AG04450 (cell line): ENCODE data around the gene VIL1. TPM values are rescaled to one million over a fixed set of nuclear protein-coding genes. Genes with fewer than 3 reads are reported as not detected.

Source experiments
- CTCF ChIA-PET: fragments of 300-600, 350-600 bp; formaldehyde crosslinking; extraction: SDS; loops from one replicate; lab custom pipeline; 2022; ENCODE audit warnings: antibody characterized with exemption, inconsistent platforms; lab: Charles Lee
- POLR2A ChIA-PET: fragments of 350-600 bp; formaldehyde crosslinking; extraction: SDS; loops from one replicate; lab custom pipeline; 2021; ENCODE audit warnings: antibody characterized with exemption, inconsistent platforms; lab: Yijun Ruan, JAX
- DNase-seq: peaks from one replicate; pipeline ENCODE4 v3.0.0-alpha.2; 2011; ENCODE audit warnings: low read depth, low spot score
- H3K27ac ChIP-seq: one replicate; pipeline ENCODE4 v1.5.1; 2012; ENCODE audit warnings: low read depth, low read length, control low read depth
- H3K27me3 ChIP-seq: one replicate; pipeline ENCODE4 v1.6.0; 2012; ENCODE audit warnings: low read length; ENCODE audit not compliant: control insufficient read depth, insufficient read depth
- H3K4me3 ChIP-seq: 2 replicates; pipeline ENCODE4 v1.5.1; 2011; ENCODE audit warnings: mild to moderate bottlenecking, low read depth, low read length, control low read depth
- H3K9me3 ChIP-seq: 2 replicates; pipeline ENCODE4 v1.5.1; 2012; ENCODE audit warnings: low read length; ENCODE audit not compliant: control insufficient read depth, insufficient read depth
- polyA plus RNA-seq: library from polyadenylated mRNA; depleted of rRNA; stranded (reverse); fragments of >200 nt; gene quantifications from 2 replicates; pipeline ENCODE4 v1.2.3, GENCODE V29; 2011
- TF ChIP-seq, protein P1 (sequence below): IDR thresholded peaks from 2 replicates; pipeline ENCODE4 v1.5.1; 2011; ENCODE audit warnings: low read depth, low read length, control low read depth, inconsistent platforms

Gene VIL1
- polyA plus RNA-seq, 1 experiment = not detected

DNA sequence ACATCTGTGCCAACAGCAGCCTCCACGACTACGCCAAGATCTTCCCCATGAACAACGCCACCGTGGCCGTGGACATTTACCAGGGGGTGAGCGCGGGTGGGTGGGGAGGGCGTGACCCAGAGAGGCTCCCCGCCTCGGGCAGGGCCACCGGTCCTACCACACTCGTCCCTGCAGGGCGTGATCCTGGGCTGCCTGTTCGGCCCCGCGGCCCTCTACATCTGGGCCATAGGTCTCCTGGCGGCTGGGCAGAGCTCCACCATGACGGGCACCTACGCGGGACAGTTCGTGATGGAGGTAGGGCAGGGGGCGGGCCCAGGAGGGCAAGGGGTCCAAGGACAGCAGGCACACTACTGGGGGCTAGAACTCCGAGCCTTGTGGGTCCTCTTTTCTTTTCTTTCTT, 27.7 kb upstream of the VIL1 start:
- Histone ChIP-seq H3K27me3 (peaks cover 4% of the 10 kb centered on the region), H3K9me3 (peaks cover 7% of the 10 kb centered on the region; the same call in 1 of the 2 replicates), H3K27ac (no peak overlapping the region), H3K4me3 (no peak overlapping the region)
- TF ChIP-seq, protein P1, sequence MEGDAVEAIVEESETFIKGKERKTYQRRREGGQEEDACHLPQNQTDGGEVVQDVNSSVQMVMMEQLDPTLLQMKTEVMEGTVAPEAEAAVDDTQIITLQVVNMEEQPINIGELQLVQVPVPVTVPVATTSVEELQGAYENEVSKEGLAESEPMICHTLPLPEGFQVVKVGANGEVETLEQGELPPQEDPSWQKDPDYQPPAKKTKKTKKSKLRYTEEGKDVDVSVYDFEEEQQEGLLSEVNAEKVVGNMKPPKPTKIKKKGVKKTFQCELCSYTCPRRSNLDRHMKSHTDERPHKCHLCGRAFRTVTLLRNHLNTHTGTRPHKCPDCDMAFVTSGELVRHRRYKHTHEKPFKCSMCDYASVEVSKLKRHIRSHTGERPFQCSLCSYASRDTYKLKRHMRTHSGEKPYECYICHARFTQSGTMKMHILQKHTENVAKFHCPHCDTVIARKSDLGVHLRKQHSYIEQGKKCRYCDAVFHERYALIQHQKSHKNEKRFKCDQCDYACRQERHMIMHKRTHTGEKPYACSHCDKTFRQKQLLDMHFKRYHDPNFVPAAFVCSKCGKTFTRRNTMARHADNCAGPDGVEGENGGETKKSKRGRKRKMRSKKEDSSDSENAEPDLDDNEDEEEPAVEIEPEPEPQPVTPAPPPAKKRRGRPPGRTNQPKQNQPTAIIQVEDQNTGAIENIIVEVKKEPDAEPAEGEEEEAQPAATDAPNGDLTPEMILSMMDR = no peak
- ChIA-PET POLR2A (no interaction called here), CTCF (no interaction called here)
- DNase-seq = no peak

DNA sequence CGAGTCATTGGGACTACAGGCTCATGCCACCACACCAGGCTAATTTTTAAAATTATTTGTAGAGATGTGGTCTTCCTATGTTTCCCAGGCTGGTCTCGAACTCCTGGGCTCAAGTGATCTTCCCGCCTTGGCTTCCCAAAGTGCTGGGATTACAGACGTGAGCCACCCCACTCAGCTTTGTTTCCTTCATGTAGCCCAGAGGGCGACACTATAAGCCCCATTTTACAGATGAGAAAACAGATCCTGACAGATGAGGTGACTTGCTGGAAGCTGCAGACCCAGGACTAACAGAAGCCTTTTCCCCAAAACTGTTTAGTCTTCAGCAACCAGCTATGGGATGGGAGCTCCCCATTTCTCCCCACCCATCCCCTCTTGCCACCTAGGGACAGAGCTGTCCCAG, 26.5 kb upstream of the VIL1 start:
- ChIA-PET POLR2A (interaction anchor here (0.9 kb wide), 1 partner anchor 97 kb away, joined by 3 read pairs; no protein-coding TSS in a partner anchor), CTCF (interaction anchor here (3.9 to 5.9 kb wide), 3 partner anchors 92 to 121 kb away, joined by 49 to 73 read pairs (median 64); partner anchors contain the start of genes AAMP, PNKD and TMBIM1)
- Histone ChIP-seq H3K27me3 (no peaks in the 10 kb centered on the region), H3K27ac (no peak overlapping the region), H3K9me3 (peaks cover 7% of the 10 kb centered on the region; the same call in 1 of the 2 replicates), H3K4me3 (no peak overlapping the region)
- DNase-seq = no peak
- TF ChIP-seq, protein P1 = no peak

DNA sequence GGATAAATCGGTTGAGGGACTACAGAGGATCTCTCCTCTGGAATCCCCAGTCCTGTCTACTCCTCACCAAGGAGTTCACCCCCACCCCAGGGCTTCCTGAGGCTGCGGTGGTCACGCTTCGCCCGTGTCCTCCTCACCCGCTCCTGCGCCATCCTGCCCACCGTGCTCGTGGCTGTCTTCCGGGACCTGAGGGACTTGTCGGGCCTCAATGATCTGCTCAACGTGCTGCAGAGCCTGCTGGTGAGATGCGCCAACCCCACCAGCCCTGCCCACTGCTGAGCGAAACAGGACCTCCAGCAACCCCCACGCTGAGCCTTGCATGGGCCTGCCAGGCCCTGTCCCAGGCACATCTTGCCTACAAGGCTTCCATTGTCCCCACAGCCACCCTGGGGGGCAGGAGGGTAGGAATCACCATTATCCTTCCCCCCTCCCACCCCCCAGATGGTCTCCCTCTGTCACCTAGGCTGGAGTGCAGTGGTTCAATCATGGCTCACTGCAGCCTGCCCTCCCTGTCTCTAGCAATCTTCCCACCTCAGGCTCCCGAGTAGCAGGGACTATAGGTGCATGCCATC, 25.9 kb upstream of the VIL1 start:
- no peak overlapping the region for H3K27ac ChIP-seq
- no peak for DNase-seq
- ChIA-PET POLR2A (interaction anchor here (0.6 to 0.9 kb wide), 2 partner anchors 98 to 524 kb away, joined by 3 read pairs; no protein-coding TSS in a partner anchor), CTCF (interaction anchor here (3.9 to 5.9 kb wide), 3 partner anchors 92 to 121 kb away, joined by 49 to 73 read pairs (median 64); partner anchors contain the start of genes AAMP, PNKD and TMBIM1)
- TF ChIP-seq, protein P1 = no peak
- H3K9me3 ChIP-seq = peaks cover 2% of the 10 kb centered on the region; the same call in 1 of the 2 replicates
- no peaks in the 10 kb centered on the region for H3K27me3 ChIP-seq
- no peak overlapping the region for H3K4me3 ChIP-seq

DNA sequence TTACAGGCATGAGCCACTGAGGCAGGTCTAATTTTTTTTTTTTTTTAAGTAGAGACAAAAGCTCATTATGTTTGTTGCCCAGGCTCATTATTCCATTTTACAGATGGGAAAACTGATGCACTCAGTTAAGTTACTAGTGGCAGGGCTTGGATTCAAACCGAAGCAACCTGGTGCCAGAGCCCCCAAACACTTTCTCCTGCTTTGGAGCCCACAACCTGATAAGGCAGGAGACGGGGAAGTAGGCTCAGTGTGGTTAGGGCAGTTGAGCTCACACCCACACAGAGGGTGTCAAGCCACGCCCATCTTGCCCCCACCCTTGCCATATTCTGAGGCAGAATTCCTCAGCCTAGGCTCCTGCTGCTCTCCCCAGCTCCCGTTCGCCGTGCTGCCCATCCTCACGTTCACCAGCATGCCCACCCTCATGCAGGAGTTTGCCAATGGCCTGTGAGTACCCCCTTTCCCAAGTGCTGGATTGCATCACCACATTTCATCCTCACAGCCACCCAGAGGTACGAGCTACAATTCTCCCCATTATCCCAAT, 25.1 kb upstream of the VIL1 start:
- H3K4me3 ChIP-seq = no peak overlapping the region
- H3K27ac ChIP-seq = no peak overlapping the region
- no peak for DNase-seq
- TF ChIP-seq, protein P1 = no peak
- CTCF ChIA-PET = interaction anchor here (0.8 to 5.9 kb wide), 4 partner anchors 93 to 122 kb away, joined by 4 to 73 read pairs (median 56); partner anchors contain the start of genes AAMP, PNKD and TMBIM1
- no peaks in the 10 kb centered on the region for H3K27me3 ChIP-seq
- no peaks in the 10 kb centered on the region; the same call in 1 of the 2 replicates for H3K9me3 ChIP-seq
- POLR2A ChIA-PET = no interaction called here
